ENCODE results near the gene KLHL35. TPM values are rescaled to one million over a fixed set of nuclear protein-coding genes. Genes with fewer than 3 reads are reported as not detected.

Gene KLHL35
- total RNA-seq, 1 donor from 2014 or later: 28.5 TPM

DNA sequence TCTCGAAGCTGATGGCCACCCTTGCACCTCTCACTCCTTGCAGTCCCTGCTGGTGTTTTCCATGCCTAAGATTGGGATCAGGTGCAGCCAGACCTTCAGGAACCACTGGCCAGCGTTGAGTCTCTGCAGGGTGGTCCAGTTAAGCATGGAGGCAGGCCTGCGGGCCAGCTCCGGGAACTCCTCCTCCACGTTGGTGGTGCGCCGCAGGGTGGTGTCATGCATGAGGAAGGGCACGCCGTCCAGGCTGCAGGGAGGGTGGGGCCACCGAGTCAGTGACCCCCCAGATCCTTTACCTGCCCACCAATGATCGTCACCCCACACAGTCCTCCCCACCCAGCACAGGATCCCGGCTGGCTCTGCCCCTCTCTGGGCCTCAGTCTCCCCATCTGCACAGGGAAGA, 10.0 kb upstream of the KLHL35 start:
- DNase-seq (ENCODE audit: low spot score in 2 of 2) (no peak), FAIRE-seq (no peak)

GRCh38 chr11:75442161-75442885, 9.3 kb upstream of the KLHL35 start:
- FAIRE-seq (no peak), DNase-seq (ENCODE audit: low spot score in 2 of 2) (no peak)

DNA sequence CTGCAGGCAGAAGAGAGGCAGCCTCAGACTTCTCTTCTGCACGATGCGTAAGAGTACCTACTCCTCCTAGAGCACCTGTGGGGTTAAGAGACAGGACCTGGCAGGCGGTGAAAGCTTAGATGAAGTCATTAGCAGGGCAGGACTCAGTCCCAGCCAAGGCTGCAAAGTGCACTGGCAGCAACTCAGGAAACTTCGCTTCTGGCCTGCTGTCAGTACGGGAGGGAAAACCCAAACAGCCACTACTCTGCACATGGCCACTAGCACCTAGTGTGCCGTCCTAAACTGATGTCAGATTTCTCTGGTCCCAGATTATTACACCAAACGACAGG, 8.8 kb upstream of the KLHL35 start:
- DNase-seq (ENCODE audit: low spot score in 2 of 2): no peak
- no peak for FAIRE-seq

DNA sequence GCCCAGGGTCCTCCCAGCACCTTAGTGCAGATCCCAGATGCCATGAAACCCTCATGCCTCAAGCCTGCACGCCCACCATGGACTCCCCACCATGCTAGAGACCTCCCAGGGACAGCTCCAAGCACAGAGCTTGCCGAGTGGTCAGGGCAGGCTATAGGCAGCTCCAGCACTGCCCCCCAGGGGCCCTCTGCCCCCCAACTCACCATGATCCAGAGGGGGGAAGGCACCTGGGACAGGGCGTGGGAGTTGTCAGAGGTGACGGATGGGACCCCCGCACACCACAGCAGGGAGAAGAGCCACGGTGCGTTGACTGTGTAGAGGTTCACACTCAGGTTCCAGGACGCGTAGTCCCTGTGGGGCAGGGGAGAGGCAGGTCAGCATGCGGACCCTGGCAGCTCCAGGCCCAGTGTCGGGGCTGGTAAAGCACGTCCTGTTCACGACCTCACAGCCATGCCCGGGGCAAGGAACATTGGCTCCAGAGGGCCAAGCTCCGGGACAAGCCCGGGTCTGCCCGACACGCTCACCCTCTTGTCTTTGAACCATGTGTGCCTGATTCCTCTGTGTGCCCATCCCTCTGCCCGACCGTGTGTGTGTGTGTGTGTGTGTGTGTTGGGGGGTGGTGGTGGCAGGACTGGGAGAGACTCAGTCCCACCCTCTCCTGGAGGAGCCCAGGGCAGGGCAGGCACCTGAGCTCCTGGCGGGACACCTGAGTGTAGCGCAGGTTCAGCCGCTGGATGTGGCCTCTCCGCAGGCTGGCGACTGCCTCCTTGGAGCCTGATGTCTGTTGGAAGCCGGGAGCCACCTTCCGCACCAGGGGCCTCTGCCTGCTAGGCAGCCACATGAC, 8.2 kb upstream of the KLHL35 start:
- FAIRE-seq: no peak
- DNase-seq (ENCODE audit: low spot score in 2 of 2): no peak

DNA sequence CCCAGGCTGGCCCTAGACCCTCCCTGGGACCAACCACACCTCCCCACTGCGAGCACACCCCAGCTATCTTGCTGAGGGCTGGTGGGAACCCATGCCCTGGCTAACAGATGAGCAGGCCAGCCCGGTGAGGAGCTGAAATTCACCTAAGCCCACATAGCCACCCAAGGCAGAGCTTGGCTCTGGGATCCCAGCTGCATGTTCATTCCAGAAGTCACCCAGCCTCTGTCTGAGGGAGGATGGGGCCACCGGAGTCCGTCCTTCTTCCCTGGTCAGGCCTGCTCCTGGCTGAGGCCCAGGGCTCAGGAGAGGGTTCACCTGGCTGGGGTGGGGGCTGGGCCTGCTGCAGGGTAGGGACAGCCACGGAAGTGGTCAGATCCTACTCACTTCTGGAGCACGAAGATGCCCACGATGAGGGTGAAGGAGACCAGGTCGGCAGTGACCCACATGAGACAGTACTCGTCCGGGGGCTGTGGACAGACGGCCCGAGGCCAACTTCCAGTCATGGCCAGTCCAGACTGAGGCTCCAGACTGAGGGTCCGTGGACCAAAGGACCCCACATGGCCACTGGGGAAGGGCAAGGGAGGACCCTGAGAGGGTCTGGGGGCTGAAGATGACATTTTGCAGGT, 6.6 kb upstream of the KLHL35 start:
- no peak for DNase-seq (ENCODE audit: low spot score in 2 of 2)
- FAIRE-seq: no peak

- DNase-seq (ENCODE audit: low spot score in 2 of 2) (no peak), FAIRE-seq (no peak)
Observed at GRCh38 chr11:75439026-75439425, 6.0 kb upstream of the KLHL35 start.

GRCh38 chr11:75437966-75438659, 5.1 kb upstream of the KLHL35 start:
- DNase-seq (ENCODE audit: low spot score in 2 of 2) (no peak), FAIRE-seq (no peak)

DNA sequence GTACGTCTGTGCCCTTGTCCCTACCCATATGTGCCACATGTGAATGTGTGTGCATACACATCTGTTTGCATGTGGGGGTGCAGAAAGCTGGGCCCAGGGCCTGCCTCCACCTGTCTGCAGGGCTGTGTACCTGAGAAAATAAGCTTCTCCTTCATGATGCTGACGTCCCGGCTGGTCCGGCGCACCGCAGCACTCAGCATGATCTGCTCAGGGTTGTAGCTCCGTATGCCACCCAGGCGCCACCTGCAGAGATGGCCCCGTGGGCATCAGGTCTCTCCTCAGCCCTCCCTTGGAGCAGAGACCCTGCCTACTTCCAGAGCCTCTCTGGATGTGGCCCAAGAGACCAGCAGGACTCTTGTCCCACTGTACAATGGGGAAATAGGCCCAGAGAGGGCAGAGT, 3.8 kb upstream of the KLHL35 start:
- DNase-seq (ENCODE audit: low spot score in 2 of 2): no peak
- no peak for FAIRE-seq

- DNase-seq (ENCODE audit: low spot score in 2 of 2) (no peak), FAIRE-seq (no peak)
Observed at GRCh38 chr11:75435571-75435925, 2.5 kb upstream of the KLHL35 start.

DNA sequence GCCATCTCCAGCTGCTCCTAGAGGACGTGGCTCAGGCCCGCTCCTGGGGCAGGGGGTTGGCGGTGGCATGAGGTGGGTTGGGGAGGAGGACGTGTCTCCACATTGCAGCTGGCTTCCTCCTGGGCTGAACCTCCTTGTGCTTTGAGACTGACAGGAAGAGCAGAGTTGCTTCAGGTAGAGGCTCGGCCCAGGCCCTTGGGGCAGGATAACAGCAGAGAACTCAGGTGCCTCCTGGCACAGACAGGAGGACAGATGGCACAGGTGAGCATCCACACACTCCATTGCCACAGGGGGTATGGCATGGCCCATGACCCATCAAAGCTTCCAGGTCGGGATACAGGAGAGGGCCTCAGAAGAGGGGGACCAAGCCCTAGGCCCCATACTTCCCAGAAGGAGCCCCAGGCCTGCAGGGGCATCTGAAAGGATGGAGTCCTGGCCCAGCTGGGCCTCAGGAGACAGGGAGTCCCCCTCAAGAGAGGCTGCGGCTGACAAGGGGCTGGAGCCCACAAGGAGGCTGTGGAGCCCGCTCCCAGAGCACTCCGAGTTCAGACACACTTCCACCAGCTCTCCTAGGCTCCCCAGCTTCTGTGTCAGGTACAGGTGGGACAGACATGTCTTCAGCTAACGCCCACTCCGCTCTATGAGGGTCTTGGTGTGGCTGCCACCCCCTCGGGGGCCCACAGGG, 2.0 kb upstream of the KLHL35 start:
- FAIRE-seq: no peak
- no peak for DNase-seq (ENCODE audit: low spot score in 2 of 2)

- FAIRE-seq: no peak
- no peak for DNase-seq (ENCODE audit: low spot score in 2 of 2)
Observed at GRCh38 chr11:75434051-75434450, 1.0 kb upstream of the KLHL35 start.

GRCh38 chr11:75433443-75433842, 440 bp upstream of the KLHL35 start:
- no peak for DNase-seq (ENCODE audit: low spot score in 2 of 2)
- no peak for FAIRE-seq

DNA sequence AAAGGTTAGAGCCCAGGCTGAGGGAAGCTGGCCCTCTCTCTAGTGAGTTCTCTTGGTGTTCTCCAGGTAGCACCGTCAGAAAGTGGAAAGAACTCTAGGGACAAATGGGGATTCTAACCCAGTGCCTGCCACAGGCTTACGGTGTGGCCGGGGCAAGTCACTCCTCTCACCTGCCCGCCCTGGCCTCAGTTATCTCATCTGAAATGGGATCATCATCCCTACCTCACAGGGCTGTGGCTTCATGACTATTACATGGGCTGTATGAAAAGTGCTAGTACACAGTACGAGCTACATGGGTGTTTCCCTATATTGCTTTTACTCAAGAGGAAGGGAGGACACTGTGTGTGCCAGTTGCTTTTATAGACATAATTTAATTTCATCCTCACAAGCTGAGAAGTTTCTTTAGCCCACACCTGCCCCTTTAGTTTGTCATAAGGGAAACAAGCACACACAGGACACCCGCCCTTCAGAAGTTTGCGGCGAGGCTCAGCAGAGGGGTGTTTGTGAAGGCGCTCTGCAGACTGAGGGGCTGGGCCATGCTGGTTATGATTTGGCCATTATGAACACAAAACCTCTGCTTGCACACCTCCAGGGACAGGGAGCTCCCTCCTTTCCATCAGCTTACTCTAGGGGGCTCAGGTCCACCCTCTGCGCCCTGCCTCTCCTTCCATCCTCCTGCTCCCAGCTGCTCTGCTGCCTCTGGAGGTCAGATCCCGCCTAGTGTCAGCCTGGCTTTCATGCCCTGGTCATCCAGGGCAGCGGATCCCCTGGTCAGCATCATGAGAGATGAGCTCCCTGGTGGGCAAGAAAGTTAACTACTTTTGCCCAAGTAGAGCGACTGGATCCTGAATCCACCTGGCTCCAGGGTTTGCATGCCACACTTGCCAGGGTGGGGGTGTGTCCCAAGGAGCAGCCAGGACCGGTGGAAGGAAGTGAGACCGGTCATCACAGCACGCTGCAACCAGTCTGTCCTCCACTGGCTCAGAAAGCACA, 1.2 kb downstream of the KLHL35 start:
- no peak for FAIRE-seq
- no peak for DNase-seq (ENCODE audit: low spot score in 2 of 2)

- FAIRE-seq: no peak
- DNase-seq (ENCODE audit: low spot score in 2 of 2): no peak
Observed at GRCh38 chr11:75430714-75431532, 2.1 kb downstream of the KLHL35 start.

DNA sequence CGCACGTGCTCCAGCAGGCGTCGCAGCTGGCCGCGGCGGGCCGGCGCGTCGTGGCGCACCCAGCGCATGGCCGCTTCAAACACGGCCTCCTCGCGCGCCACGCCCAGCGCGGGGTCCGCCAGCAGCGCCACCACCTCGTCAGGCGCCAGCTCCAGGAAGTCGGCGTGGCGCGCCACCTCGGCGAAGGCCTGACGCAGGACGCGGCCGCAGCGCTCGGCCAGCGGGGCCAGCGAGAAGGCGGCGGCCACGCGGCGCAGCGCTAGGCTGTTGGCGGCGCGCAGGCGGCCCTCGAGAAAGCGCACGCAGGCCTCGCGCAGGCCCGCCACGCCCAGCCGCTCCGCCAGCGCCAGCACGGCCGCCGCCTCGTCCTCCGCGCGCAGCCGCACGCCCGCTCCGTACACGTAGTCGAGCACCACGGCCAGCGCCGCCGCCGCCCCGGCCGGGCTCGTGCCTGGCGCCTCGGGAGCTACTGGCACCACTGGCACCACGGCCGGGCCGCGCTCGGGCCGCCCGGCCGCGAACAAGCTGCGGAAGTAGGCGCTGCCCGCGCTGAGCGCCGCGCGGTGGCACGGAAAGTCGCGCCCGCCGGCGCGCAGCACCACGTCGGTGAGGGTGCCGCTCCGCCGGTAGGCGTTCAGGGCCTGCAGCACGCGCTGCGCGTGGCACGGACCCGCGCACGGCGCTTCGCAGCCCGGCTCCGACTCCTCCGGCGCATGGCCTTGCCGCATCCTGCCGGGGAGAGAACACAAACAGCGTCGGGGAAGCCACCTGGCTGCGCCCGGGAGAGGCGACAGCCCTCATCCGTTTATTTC, 2.9 kb downstream of the KLHL35 start:
- DNase-seq (ENCODE audit: low spot score in 2 of 2) (peak; percentile 62 to 73), FAIRE-seq (no peak)

GRCh38 chr11:75429641-75429901, 3.4 kb downstream of the KLHL35 start:
- FAIRE-seq (no peak), DNase-seq (ENCODE audit: low spot score in 2 of 2) (no peak)

GRCh38 chr11:75428989-75429640, 3.9 kb downstream of the KLHL35 start:
- FAIRE-seq: no peak
- DNase-seq (ENCODE audit: low spot score in 2 of 2): no peak
